HG02610 (cell line): ENCODE data around the gene GOLGA6D.
"Not testable (repeated sequence)": the region's sequence is repeated elsewhere in the genome, so short reads cannot be mapped to it uniquely, and the experiment has no call there.

Source experiments
- ATAC-seq: cut with Tn5 transposase; IDR thresholded peaks from one replicate; pipeline ENCODE4 v1.9.1; 2021; ENCODE audit warnings: mild to moderate bottlenecking, moderate library complexity; ENCODE audit not compliant: unreplicated experiment

GOLGA6D gene

GRCh38 chr15:75284152-75284551, 1.5 kb downstream of the GOLGA6D start:
- ATAC-seq: not testable (repeated sequence)

GRCh38 chr15:75293660-75294059, 11.0 kb downstream of the GOLGA6D start:
- not testable (repeated sequence) for ATAC-seq

DNA sequence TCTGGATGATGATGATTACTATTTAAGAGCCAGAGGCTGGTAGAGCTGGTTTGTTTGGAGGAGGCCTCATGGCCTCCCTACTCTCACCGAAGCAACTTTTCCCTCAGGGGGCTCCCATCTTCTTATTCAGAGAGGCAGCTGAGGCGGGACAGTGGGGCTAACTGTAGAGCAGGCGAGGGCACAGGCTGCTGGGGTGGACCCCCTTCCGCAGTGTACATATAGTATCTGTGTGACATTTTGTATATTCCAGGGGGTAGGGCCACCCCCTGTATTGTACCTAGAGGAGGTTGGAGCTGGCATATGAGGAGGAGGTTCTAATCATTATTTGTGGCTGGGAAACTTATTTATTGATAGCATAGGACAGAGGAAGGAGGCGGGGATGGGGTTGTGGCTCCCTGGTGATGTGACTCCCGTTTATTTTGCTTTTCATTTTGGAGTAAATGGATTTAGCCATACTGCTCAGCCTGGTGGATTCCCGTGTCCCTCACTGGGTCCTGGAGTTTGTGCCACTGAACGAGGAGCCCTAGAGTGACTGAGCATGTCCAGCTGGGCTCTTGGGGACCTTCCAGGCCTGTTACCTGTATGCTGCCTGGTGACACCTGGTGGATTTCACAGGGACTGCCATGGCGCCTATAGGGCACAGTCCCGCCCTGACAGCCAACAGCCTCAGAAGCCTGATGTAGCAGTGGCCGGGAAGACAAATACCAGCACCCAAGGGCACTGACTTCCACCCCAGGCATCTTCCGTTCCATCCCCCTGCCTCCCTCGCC, 16.1 kb downstream of the GOLGA6D start:
- ATAC-seq: peak; percentile 44

DNA sequence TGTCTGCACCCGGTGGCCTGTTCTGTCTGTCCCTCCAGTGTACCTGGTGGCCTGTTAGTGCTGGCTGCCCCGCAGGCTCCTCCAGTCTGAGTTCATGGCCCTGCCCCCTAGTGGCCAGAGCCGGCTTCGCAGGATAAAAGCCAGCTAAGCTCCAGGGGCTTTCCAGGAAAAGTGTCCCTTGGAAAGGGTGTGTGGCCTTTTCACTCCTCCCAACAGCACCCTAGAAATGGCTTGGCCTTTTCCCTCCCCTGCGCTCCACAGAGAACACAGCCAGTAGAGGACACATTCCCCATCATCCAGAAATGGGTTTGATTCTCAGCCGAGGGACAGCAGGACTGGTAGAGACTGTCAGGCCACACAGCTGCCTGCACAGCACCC, 16.7 kb downstream of the GOLGA6D start:
- ATAC-seq: peak; percentile 44

DNA sequence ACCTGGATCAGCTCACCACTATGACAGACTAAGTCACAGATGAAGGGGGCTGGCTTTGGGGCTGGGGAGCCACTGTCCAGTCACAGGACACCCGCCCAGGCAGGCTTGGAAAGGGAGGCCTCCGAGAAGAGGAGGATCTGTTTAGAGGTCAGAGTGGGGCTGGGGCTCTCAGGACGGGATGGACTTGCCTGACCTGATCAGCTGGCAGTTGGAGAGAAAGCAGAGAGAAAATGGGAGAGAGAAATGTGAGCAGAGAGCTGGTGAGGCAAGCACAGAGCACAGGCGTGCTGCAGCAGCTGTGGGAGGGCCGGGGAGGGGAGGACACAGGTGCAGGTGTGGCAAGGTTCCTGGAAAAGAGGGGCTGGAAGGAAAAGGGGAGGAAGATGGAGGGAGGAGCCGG, 17.4 kb downstream of the GOLGA6D start:
- ATAC-seq: not testable (repeated sequence)

GRCh38 chr15:75302318-75302717, 19.7 kb downstream of the GOLGA6D start:
- ATAC-seq: no peak

DNA sequence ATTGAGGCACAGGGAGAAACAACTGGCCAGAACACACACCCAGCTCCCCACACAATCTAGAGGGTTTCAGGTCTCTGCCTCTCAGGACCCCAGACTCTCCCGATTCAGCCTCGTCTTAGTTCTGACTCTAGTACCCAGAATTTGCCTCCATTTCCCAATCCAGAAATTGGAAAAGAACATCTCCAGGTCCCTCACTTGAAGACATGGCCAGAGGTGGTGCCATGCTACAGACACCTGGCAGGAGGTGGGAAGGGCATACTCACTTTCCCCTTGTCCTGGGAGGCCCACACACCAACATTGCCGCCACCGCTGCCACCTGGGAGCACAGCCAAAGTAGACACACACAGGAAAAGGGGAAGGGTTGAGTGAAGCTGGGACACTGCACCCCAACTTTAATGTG, 20.1 kb downstream of the GOLGA6D start:
- not testable (repeated sequence) for ATAC-seq

DNA sequence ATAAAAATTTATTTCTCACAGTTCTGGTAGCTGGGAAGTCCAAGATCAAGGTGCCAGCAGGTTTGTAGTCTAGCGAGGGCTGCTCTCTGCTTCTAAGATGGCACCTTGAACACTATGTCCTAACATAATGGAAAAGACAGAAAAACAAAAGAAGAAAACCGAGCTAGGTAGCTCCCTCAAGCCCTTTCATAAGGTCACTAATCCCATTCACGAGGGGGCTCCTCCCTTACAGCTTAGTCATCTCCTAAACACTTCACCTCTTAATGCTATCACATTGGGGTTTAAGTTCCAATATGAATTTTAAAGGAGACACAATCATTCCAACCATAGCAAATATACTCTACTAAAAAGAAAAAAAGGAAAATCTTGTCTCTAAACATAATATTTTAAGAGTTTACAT, 23.6 kb downstream of the GOLGA6D start:
- ATAC-seq: no peak

DNA sequence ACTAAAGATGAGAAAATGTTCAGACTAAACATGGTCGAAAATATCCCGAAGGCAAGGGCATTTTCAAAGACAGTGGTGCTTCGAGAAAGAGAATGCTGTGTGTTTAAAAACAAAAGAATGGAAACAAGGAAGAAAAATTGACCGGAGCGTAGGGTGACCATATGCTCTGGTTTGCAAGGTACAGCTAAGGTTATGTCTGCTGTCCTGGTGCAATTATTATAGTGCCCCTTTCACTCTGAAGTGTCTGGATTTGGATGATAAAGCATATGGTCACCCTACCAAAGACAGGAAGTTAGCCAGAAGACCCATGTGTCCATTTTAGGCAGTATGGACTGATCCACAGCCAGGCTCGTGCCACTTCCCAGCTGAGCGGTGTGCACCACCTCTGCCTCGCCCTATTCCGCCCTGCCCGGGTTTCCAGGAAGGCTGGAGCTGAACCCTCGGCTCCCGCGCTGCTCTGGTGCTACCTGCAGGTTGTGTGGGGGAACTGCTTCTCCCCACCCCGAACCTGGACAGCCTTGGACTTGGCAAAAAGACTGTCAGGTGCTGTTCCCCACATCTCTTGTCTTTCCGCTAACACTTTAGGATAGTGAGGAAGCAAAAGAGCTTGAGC, 25.2 kb downstream of the GOLGA6D start:
- ATAC-seq: no peak

- ATAC-seq: no peak
Observed at GRCh38 chr15:75309711-75310110, 27.1 kb downstream of the GOLGA6D start.

- ATAC-seq: not testable (repeated sequence)
Observed at GRCh38 chr15:75312548-75312947, 29.9 kb downstream of the GOLGA6D start.

DNA sequence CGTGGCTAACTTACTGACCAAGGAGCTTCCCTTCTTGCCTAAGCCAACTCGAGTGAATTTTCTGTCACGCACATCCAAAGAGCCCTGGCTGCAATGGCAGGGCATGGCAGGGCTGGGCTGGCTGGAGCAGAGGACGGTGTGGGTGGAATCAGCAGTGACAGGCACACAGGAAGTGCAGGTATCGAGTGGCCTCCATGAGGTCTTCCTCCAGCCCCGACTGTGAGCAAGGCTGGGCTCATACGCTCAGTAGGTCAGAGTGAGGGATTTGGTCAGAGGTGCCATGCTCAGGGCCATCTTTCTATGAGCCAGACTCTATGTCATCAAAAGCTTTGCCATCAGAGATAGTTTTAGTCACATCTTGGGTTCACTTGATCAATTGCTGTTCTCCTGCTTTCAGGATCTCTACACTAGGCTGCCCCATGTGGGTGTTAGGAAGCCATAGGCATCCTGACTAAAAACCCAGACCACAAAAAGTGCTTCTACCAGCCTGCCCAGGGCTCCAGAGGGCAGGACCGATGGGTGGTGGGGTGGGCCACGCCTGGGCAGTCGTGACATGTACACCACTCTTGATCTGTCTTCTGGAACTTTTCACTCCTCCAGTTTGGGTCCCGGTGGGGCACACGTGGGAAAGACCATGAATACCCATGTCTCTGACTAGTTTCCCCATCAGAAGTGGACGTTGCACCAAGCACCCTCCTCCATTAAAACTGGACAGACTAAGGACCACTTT, 30.6 kb downstream of the GOLGA6D start:
- no peak for ATAC-seq

DNA sequence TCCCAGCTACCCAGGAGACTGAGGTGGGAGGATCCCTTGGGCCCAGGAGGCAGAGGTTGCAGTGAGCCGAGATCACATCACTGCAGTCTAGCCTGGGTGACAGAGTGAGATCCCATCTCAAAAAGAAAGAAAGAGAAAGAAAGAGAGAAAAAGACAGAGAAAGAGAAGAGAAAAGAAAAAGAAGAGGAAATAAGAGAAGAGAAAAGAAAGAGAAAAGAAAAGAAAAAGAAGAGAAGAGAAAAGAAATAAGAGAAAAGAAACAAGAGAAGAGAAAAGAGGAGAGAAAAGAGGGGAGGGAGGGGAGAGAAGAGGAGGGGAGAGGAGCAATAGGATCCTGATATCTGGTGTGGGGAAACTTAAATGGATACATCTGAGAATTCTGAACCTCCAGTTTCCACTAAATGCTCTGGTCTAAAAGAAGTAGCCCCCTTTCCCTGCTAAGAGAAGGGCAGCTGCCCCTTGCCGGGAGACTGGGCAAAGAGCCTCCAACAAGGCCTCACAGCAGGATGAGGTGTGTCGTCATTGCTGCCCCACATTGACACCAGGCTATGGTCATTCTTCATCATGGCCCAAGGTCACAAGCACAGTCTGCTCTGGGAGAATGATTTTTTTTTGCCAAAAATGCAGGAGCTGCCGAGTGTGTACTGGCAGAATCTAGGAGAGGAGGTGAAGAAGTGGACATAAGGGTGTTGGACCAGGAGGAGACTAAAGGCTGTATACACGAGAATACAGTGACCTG, 32.1 kb downstream of the GOLGA6D start:
- ATAC-seq: no peak

DNA sequence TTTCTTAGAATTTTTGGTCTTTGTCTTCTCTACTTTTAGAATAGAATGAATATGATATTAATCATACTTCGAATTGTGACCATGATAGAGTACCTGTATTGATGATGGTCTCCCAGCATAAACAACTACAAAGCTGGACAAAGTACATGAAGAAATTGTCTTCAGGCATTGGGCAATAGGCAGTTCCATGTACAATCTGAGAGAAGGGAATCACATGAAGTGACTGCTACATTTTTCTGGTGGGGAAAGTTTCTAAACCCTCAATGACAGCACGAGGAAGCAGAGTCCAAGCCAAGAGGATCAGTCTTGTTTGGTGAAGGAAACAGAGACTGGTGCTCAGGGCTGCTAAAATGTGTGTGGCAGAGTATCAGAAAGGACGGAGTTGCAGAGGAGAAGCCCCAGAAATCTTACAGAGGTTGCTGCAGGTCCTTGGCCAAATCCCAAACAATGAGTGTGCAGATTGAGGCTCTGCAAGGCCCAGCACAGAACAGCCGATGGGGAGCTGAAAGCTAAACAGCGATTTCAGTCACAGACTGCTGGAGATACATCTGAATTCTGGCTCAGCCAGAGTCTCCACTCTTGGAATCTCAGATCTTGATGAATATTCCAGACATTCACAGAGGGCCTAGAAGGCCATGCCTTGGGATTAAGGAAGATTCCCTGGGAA, 36.7 kb downstream of the GOLGA6D start:
- not testable (repeated sequence) for ATAC-seq

DNA sequence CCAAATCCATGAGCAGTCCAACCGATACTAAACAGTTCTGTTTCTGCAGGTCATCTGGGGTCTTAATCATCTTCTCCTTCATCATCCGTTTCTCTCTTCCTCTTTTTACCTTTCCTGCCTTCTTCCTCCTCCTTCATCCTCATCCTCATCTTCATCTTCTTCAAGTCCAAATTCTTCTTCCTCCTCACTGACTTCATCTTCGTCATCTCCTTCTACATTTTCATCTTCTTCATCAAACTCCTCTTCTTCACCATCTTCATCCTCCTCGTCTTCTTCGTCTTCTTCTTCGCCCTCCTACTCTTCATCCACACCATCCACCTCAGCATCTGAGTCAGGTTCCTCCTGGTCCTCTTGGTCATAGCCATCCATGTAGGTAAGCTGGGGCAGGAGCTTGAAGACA, 39.1 kb downstream of the GOLGA6D start:
- ATAC-seq: no peak

GRCh38 chr15:75325922-75326321, 43.3 kb downstream of the GOLGA6D start:
- ATAC-seq: no peak

DNA sequence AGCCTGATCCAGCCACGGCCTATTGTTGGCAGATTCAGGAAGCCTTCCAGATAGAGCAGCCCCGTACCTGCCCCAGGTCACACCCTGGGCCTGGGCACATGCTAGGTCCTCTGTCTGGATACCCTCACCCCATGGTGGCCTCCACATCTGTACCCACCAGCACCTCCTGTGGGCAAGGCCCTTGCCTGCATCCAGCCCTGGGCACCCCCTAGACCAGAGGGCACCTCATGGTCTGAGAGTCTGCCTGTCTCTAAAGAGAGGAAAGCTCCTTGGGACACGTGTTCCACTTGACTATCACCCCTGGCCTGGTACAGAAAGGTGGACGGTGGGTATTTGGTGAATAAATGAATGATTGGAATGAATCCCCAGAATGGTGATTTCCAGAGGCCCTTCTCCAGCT, 44.4 kb downstream of the GOLGA6D start:
- ATAC-seq: no peak

- ATAC-seq: no peak
Observed at GRCh38 chr15:75327491-75327890, 44.9 kb downstream of the GOLGA6D start.

DNA sequence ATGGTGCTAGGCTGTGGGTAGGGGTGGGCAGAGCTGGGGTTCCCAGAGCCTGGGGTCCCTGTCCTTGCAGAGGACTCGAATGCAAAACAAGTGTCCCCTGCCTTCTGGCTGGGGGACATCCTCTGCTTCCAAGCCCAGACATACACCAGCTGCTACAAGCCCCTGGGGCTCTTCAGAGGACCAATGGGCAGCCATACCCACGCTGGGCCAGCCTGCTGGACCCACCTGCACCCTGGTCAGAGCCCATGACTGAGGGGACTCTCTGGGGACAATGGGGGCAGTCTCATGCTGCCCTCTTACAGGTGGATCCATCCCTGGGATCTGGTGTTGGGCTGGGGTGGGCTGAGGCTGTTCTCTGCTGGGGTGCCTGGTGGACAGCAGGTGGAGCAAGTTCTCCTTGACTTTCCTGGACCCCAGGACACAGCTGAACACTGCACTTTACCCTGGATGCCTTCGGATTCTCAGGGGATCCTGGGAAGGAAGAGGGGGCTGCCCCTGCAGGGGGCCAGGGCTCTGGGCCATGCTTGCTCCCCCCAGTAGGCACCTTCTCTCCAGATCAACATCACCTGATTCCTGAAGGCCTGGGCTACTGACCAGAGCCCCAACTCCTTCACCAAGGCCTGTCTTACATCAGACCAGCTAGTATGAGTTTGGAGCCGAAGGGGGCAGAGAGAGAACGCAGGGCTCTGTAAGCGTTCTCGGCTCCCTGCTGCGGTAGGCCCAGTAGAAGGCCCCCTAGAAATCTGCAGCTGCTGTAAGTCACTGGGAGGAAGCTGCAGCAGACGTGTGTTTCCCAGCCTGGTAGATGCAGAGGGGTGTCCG, 46.1 kb downstream of the GOLGA6D start:
- no peak for ATAC-seq

- no peak for ATAC-seq
Observed at GRCh38 chr15:75329571-75329970, 46.9 kb downstream of the GOLGA6D start.
